Endothelial cell of umbilical vein (primary cell): ENCODE data around the gene PSAPL1. TPM values are rescaled to one million over a fixed set of nuclear protein-coding genes. Genes with fewer than 3 reads are reported as not detected.

Experiments used
- BruUV-seq: library from RNA; stranded (reverse); fragments of 400-500 nt; replicated peaks from 2 replicates; lab custom pipeline; 2021; lab: Mats Ljungman, UMichigan
- CTCF ChIA-PET: fragments of 300-600, 350-600 bp; sonication (Branson Sonifier 250); formaldehyde crosslinking; loops from one replicate; lab custom pipeline; 2021; ENCODE audit warnings: antibody characterized with exemption, inconsistent platforms; lab: Charles Lee
- POLR2A ChIA-PET: fragments of 300-600, 350-600 bp; sonication (Branson Sonifier 250); formaldehyde crosslinking; loops from one replicate; lab custom pipeline; 2021; ENCODE audit warnings: antibody characterized with exemption, inconsistent platforms; lab: Charles Lee
- DNase-seq: peaks from one replicate; pipeline ENCODE4 v3.0.0-alpha.2; 2011; ENCODE audit warnings: low read depth, low spot score
- FAIRE-seq: peaks from 2 replicates; lab custom pipeline; 2011; peaks lifted over from hg19 to GRCh38; lab: Jason Lieb, UNC
- H2AFZ ChIP-seq: 2 replicates; pipeline ENCODE4 v1.6.0; 2012; ENCODE audit warnings: low read depth, low read length, control low read depth, inconsistent platforms
- H3K27ac ChIP-seq: 2 replicates; pipeline ENCODE4 v1.5.1; 2011; ENCODE audit warnings: low read depth, mild to moderate bottlenecking, control low read depth, low read length, moderate library complexity; ENCODE audit not compliant: insufficient read depth
- H3K27me3 ChIP-seq, 2 experiments: 2 replicates each; pipeline versions ENCODE4 v1.6.0 to v1.6.1; 2011; ENCODE audit warnings: low read length in 2 of 2, mixed read lengths in 1 of 2; ENCODE audit not compliant: control insufficient read depth in 2 of 2, insufficient read depth in 2 of 2
- H3K36me3 ChIP-seq, 2 experiments: 2 replicates in 1 of 2; 3 replicates in 1 of 2; pipeline ENCODE4 v1.5.1; 2011; ENCODE audit warnings: low read length in 2 of 2, mild to moderate bottlenecking in 1 of 2, moderate library complexity in 1 of 2; ENCODE audit not compliant: control insufficient read depth in 2 of 2, insufficient read depth in 2 of 2; ENCODE audit errors: extremely low read depth in 1 of 2
- H3K4me1 ChIP-seq: 3 replicates; pipeline ENCODE4 v1.5.1; 2011; ENCODE audit warnings: mild to moderate bottlenecking, low read length; ENCODE audit not compliant: control insufficient read depth, insufficient read depth; ENCODE audit errors: extremely low read depth
- H3K4me2 ChIP-seq: 2 replicates; pipeline ENCODE4 v1.6.1; 2011; ENCODE audit warnings: low read length, control low read depth, mixed read lengths; ENCODE audit not compliant: insufficient read depth
- H3K4me3 ChIP-seq, 3 experiments: fragments of 200-600 bp in 1 of 3; sonication (generic), shearing (Covaris generic) in 1 of 3; replicated peaks in 1 of 3; 2 replicates each; pipeline ENCODE4 v1.5.1; 2011 to 2016; ENCODE audit warnings: control low read depth in 3 of 3, low read length in 3 of 3, mild to moderate bottlenecking in 2 of 3, inconsistent platforms in 1 of 3, low read depth in 1 of 3, moderate library complexity in 1 of 3; ENCODE audit not compliant: insufficient read depth in 1 of 3
- H3K79me2 ChIP-seq: 2 replicates; pipeline ENCODE4 v1.6.0; 2012; ENCODE audit warnings: low read length, inconsistent platforms; ENCODE audit not compliant: control insufficient read depth, insufficient read depth
- H3K9ac ChIP-seq: replicated peaks from 2 replicates; pipeline ENCODE3; 2011; ENCODE audit warnings: low read length, control low read depth; ENCODE audit not compliant: insufficient read depth; ENCODE audit errors: extremely low read depth
- H3K9me1 ChIP-seq: replicated peaks from 3 replicates; pipeline ENCODE4 v1.6.0; 2011; ENCODE audit warnings: mild to moderate bottlenecking, low read length; ENCODE audit not compliant: control insufficient read depth, insufficient read depth; ENCODE audit errors: extremely low read depth
- H3K9me3 ChIP-seq: replicated peaks from 2 replicates; pipeline ENCODE4 v1.5.1; 2012; ENCODE audit warnings: low read length, inconsistent platforms; ENCODE audit not compliant: control insufficient read depth, insufficient read depth
- H4K20me1 ChIP-seq: replicated peaks from 2 replicates; pipeline ENCODE3; 2011; ENCODE audit warnings: mild to moderate bottlenecking, low read length; ENCODE audit not compliant: control insufficient read depth, insufficient read depth; ENCODE audit errors: extremely low read depth
- EZH2 ChIP-seq: IDR thresholded peaks from 2 replicates; pipeline ENCODE4 v1.6.1; 2012; ENCODE audit warnings: borderline replicate concordance, low read depth, mild to moderate bottlenecking, moderate library complexity, low read length, inconsistent platforms; ENCODE audit not compliant: severe bottlenecking
- FOS ChIP-seq: IDR thresholded peaks from 2 replicates; pipeline ENCODE4 v1.6.1; 2011; ENCODE audit warnings: mild to moderate bottlenecking, low read length, moderate library complexity, borderline replicate concordance; ENCODE audit not compliant: insufficient read depth
- GATA2 ChIP-seq: IDR thresholded peaks from 2 replicates; pipeline ENCODE4 v1.7.0; 2011; ENCODE audit warnings: low read depth, mild to moderate bottlenecking, moderate library complexity, mixed read lengths, low read length; ENCODE audit not compliant: insufficient read length, insufficient read depth
- JUN ChIP-seq: IDR thresholded peaks from 2 replicates; pipeline ENCODE4 v1.6.1; 2011; ENCODE audit warnings: borderline replicate concordance, low read depth; ENCODE audit not compliant: insufficient read length, insufficient read depth
- MYC ChIP-seq: IDR thresholded peaks from one replicate; pipeline ENCODE4 v1.6.1; 2011; ENCODE audit warnings: mild to moderate bottlenecking, low read depth, low read length
- POLR2A ChIP-seq: IDR thresholded peaks from 2 replicates; pipeline ENCODE4 v1.6.1; 2012; ENCODE audit warnings: low read depth, mild to moderate bottlenecking, control low read depth, low read length
- POLR2AphosphoS5 ChIP-seq: IDR thresholded peaks from 2 replicates; pipeline ENCODE4 v1.6.1; 2012; ENCODE audit warnings: low read depth, mild to moderate bottlenecking, control low read depth, low read length, moderate library complexity; ENCODE audit not compliant: insufficient read depth
- dilution Hi-C: fragments of 300-500 bp; cut with MboI; formaldehyde crosslinking; loops from one replicate; pipeline ENCODE4 v1.15.0; 2019; ENCODE audit warnings: low sequenced_read_pairs; ENCODE audit not compliant: extremely low pct_ligation_motif_present
- intact Hi-C: fragments of 100-400 bp; cut with micrococcal nuclease; formaldehyde crosslinking; loops from one replicate; pipeline ENCODE4 v1.10.0; 2022
- polyA plus RNA-seq, 4 experiments: library from polyadenylated mRNA; depleted of rRNA in 3 of 4; stranded (reverse) in 3 of 4; unstranded in 1 of 4; fragments of >200 nt; gene quantifications; 2 replicates each; pipeline versions ENCODE4 v1.2.1 to v1.2.3, GENCODE V29; 2011 to 2012; ENCODE audit warnings: missing spikeins in 1 of 4
- total RNA-seq: library from RNA; stranded (reverse); gene quantifications from 2 replicates; pipeline ENCODE4 v1.2.3, GENCODE V29; 2021
- TF ChIP-seq, protein P1 (sequence below): IDR thresholded peaks from 2 replicates; pipeline ENCODE4 v1.6.1; 2011; ENCODE audit not compliant: insufficient read depth, insufficient read length
- TF ChIP-seq, protein P2 (sequence below), 2 donors: IDR thresholded peaks; 1 replicate in 1 of 2; 2 replicates in 1 of 2; pipeline ENCODE4 v1.5.1; 2011; ENCODE audit warnings: low read length in 2 of 2, mild to moderate bottlenecking in 2 of 2, moderate library complexity in 2 of 2, control low read depth in 1 of 2, inconsistent platforms in 1 of 2, low read depth in 1 of 2; ENCODE audit not compliant: insufficient read depth in 1 of 2; ENCODE audit errors: extremely low read depth in 1 of 2

The PSAPL1 gene
- total and polyA plus RNA-seq, 2 donors (not counting 3 experiments of a cell fraction or from before 2014, with no cell fraction given), result not detected

- no peaks in the 10 kb centered on the region for H3K9me3 ChIP-seq
- no peak overlapping the region for H3K9ac ChIP-seq
- no peak for DNase-seq
- intact Hi-C loops, result no loop called here
- no peak overlapping the region for H3K4me2 ChIP-seq
- ChIA-PET CTCF (no interaction called here), POLR2A (no interaction called here)
- no TSS peak for BruUV-seq
- no peaks in the 10 kb centered on the region for H3K9me1 ChIP-seq
- H3K4me3 ChIP-seq, result no peak overlapping the region
- no peak for TF ChIP-seq FOS
- TF ChIP-seq EZH2, result no peak
- TF ChIP-seq POLR2A, result no peak
- no peak for TF ChIP-seq MYC
- TF ChIP-seq GATA2, result no peak
- TF ChIP-seq JUN, result no peak
- no peak for TF ChIP-seq POLR2AphosphoS5
- TF ChIP-seq, protein P1, sequence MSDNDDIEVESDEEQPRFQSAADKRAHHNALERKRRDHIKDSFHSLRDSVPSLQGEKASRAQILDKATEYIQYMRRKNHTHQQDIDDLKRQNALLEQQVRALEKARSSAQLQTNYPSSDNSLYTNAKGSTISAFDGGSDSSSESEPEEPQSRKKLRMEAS, result no peak
- TF ChIP-seq, protein P2, sequence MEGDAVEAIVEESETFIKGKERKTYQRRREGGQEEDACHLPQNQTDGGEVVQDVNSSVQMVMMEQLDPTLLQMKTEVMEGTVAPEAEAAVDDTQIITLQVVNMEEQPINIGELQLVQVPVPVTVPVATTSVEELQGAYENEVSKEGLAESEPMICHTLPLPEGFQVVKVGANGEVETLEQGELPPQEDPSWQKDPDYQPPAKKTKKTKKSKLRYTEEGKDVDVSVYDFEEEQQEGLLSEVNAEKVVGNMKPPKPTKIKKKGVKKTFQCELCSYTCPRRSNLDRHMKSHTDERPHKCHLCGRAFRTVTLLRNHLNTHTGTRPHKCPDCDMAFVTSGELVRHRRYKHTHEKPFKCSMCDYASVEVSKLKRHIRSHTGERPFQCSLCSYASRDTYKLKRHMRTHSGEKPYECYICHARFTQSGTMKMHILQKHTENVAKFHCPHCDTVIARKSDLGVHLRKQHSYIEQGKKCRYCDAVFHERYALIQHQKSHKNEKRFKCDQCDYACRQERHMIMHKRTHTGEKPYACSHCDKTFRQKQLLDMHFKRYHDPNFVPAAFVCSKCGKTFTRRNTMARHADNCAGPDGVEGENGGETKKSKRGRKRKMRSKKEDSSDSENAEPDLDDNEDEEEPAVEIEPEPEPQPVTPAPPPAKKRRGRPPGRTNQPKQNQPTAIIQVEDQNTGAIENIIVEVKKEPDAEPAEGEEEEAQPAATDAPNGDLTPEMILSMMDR (IDR thresholded peaks at IDR 0.05; ENCODE audit: extremely low read depth in 1 of 2, insufficient read depth in 1 of 2, low read depth in 1 of 2, low read length in 2 of 2), result no peak
- no peak for FAIRE-seq
- no peak overlapping the region for H3K27ac ChIP-seq
- no peaks in the 10 kb centered on the region for H3K79me2 ChIP-seq
- H4K20me1 ChIP-seq, result no peaks in the 10 kb centered on the region
- H2AFZ ChIP-seq, result no peak overlapping the region
- dilution Hi-C loops, result no loop called here
- H3K36me3 ChIP-seq, result no peaks in the 10 kb centered on the region
- no peaks in the 10 kb centered on the region for H3K27me3 ChIP-seq
- no peaks in the 10 kb centered on the region for H3K4me1 ChIP-seq
Observed at GRCh38 chr4:7430368-7430964, 4.3 kb downstream of the PSAPL1 start.
